Stimulated activated naive CD8-positive, alpha-beta T cell treated with anti-CD3 and anti-CD28 coated beads, Interleukin-15, Interleukin-2, amounts not matched to agents 100 ng/mL and 50 ng/mL, for 24 hours (primary cell): Measurements from ENCODE around the gene LAPTM5.
"Not testable (repeated sequence)": the region's sequence is repeated elsewhere in the genome, so short reads cannot be mapped to it uniquely, and the experiment has no call there.

Source experiments
- H3K27ac Mint-ChIP-seq: one replicate; pipeline ENCODE4 v1.8.0; 2021; ENCODE audit warnings: mild to moderate bottlenecking, mixed read lengths
- H3K27me3 Mint-ChIP-seq: one replicate; pipeline ENCODE4 v1.8.0; 2021; ENCODE audit warnings: mixed read lengths
- H3K36me3 Mint-ChIP-seq: one replicate; pipeline ENCODE4 v1.8.0; 2021; ENCODE audit warnings: low read depth, mixed read lengths
- H3K4me1 Mint-ChIP-seq: one replicate; pipeline ENCODE4 v1.8.0; 2021; ENCODE audit warnings: low read depth, mixed read lengths
- H3K4me3 Mint-ChIP-seq: one replicate; pipeline ENCODE4 v1.8.0; 2021; ENCODE audit warnings: mild to moderate bottlenecking, mixed read lengths
- H3K9me3 Mint-ChIP-seq: one replicate; pipeline ENCODE4 v1.8.0; 2021; ENCODE audit warnings: mixed read lengths

LAPTM5 gene

DNA sequence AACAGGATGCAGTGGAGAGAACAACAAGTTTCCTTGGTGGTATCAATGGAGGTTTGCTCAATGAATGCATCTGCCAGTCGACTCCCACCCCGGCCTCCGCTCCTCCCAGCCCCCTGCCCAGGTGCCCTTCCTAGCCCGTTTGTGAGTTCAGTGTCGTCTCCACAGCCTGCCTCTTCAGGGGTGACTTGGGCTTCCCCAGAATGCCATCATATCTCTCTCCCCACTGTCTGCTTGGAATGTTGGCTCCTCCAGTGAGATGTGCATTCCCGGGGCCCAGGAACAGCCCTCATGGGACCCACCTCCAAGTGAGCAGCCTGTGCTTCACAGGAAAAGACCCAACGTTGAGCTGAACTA, 64.6 kb downstream of the LAPTM5 start:
- peaks cover 7% of the 10 kb centered on the region for H3K27me3 Mint-ChIP-seq
- no peak overlapping the region for H3K27ac Mint-ChIP-seq

DNA sequence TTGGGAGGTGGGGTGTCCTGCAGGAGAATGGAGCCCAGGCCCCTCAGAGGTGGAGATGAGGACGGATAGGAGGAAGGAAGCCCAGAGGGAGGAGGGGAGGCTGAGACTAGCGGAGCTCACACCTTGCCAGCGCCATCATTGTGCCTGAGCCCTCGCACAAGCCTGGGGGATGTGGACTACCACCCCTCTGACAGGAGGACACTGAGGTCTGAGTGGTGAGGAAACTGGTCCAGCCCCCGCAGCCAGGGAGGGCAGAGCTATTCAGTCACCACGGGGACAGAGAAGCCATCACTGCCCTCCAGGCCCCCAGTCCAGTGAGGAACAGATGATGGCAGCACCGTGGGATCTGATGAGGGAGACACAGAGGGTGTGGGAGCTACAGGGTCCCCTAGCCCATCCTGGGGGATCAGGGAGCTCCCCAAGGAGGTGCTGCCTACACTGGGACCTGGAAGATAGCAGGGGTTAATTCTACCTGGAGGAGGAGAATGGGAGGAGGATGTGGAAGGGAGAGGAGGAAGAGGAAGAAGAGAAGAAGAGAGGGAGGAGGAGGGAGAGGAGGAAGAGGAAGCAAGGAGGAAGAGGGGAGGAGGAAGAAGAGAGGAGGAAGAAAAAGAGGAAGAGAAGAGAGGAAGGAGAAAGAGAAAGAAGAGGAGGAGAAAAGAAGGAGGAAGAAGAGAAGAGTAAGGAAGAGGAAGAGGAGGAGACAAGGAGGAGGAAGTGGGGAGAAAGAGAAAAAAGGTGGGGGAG, 65.2 kb downstream of the LAPTM5 start:
- H3K36me3 Mint-ChIP-seq: no peaks in the 10 kb centered on the region
- peaks cover 11% of the 10 kb centered on the region for H3K27me3 Mint-ChIP-seq
- no peaks in the 10 kb centered on the region for H3K9me3 Mint-ChIP-seq

More for the DNA sequence above, 64.6 kb downstream of the LAPTM5 start:
- Mint-ChIP-seq H3K36me3 (no peaks in the 10 kb centered on the region), H3K4me1 (no peaks in the 10 kb centered on the region), H3K9me3 (no peaks in the 10 kb centered on the region), H3K4me3 (no peak overlapping the region)

DNA sequence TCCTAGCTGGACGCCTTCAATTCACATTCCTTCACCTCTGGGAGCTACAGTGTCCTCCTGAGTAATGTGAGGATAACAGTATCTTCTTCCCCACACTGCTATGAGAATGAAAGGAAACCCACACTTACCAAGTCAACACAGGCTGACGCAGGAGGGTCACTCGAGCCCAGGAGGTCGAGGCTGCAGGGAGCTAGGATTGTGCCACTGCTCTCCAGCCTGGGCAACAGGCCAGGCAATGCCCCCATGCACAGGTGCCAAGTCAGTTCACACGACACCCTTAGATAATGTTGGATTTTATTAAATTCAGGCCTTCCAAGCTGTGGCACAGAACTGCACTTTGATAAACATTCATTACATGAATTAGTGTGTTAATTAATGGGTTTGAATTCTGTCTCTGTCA, 66.1 kb downstream of the LAPTM5 start:
- H3K4me1 Mint-ChIP-seq: no peaks in the 10 kb centered on the region

More for the DNA sequence above, 65.2 kb downstream of the LAPTM5 start:
- Mint-ChIP-seq H3K4me3 (no peak overlapping the region), H3K27ac (no peak overlapping the region), H3K4me1 (no peaks in the 10 kb centered on the region)

DNA sequence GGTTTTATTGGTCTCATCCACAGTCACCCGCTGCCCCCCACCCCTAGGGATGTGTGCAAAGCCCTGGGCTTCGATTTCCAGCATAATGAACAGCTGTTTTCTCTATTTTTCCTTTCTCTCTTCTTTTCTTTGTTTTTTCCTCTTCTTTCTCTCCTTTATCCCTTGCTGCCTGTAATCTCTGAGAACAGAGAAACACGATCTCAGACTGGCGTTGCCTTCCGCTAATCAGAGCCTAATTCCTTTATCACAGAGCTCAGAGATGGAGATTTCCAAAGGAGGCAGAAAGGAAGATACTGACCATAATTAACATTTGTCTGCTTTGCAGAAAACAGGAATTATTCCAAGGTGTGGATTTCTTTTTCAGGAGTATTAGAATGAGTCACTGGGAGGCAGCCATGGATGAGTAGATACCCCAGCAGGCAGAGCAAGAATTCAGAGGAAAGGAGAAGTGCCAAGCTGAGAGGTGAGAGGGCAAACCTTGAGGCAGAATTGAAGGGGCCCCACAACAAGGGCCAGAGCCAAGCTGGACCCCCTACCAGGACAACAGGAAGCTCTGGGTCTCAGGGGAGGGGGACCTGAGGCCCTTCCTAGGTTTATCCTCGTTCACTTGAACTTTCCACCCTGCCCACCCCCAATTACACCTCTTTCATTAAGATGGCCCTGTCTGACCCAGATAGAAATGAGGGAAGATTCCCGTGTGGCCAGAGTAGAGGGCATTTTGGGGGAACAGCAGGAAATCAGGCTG, 67.5 kb downstream of the LAPTM5 start:
- Mint-ChIP-seq H3K9me3 (no peaks in the 10 kb centered on the region), H3K27me3 (peaks cover 19% of the 10 kb centered on the region), H3K27ac (no peak overlapping the region), H3K4me1 (peaks cover under 1% of the 10 kb centered on the region), H3K4me3 (no peak overlapping the region), H3K36me3 (no peaks in the 10 kb centered on the region)

More for the DNA sequence above, 66.1 kb downstream of the LAPTM5 start:
- H3K27me3 Mint-ChIP-seq: peaks cover 19% of the 10 kb centered on the region
- H3K9me3 Mint-ChIP-seq: no peaks in the 10 kb centered on the region
- H3K4me3 Mint-ChIP-seq: no peak overlapping the region
- no peak overlapping the region for H3K27ac Mint-ChIP-seq
- H3K36me3 Mint-ChIP-seq: no peaks in the 10 kb centered on the region

- H3K27ac Mint-ChIP-seq: no peak overlapping the region
- H3K4me3 Mint-ChIP-seq: no peak overlapping the region
- H3K4me1 Mint-ChIP-seq: peaks cover 4% of the 10 kb centered on the region
- H3K9me3 Mint-ChIP-seq: no peaks in the 10 kb centered on the region
- H3K36me3 Mint-ChIP-seq: no peaks in the 10 kb centered on the region
- peaks cover 23% of the 10 kb centered on the region for H3K27me3 Mint-ChIP-seq
Observed at GRCh38 chr1:30688920-30689794, 68.4 kb downstream of the LAPTM5 start.

- not testable (repeated sequence) for H3K27ac Mint-ChIP-seq, H3K9me3 Mint-ChIP-seq, H3K4me3 Mint-ChIP-seq, H3K36me3 Mint-ChIP-seq, H3K4me1 Mint-ChIP-seq
- peaks cover 25% of the 10 kb centered on the region for H3K27me3 Mint-ChIP-seq
Observed at GRCh38 chr1:30688516-30688915, 69.1 kb downstream of the LAPTM5 start.

GRCh38 chr1:30687886-30688285, 69.7 kb downstream of the LAPTM5 start:
- Mint-ChIP-seq H3K36me3 (no peaks in the 10 kb centered on the region), H3K4me1 (peaks cover 4% of the 10 kb centered on the region), H3K27me3 (peaks cover 27% of the 10 kb centered on the region), H3K27ac (no peak overlapping the region), H3K9me3 (no peaks in the 10 kb centered on the region), H3K4me3 (no peak overlapping the region)

DNA sequence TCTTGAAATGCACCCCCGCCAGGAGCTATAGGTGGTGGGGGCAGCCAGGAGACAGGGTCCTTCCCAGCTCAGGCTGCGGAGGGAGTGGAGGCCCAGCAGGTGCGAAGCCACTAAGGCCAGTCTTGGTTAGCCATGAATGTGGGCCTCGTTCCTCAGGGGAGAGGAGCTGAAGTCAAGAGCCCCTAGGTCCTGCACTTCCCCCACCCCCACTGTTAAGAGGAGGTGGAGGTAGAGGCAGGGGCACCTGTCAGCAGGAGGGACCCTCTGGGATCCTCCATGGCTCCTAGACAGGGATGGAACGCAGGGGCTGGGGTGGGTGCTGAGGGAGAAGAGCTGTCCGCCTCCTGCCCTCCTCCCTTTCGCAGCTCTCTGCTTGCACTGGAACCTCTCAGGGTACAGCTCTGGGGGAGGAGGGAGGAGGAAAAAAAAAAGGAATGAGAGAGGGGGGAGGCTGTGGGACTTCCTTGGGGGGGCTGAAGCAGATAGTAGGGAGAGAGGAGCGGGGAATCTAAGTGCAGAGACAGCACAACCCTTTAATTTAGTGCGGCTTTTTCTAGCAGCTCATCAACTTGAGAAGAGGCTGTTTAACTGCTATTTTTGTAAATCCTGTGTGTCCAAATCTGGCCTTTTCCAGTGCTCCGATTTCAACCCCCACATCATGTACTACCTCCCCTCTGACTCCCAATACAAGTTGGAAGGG, 71.2 kb downstream of the LAPTM5 start:
- peaks cover 4% of the 10 kb centered on the region for H3K4me1 Mint-ChIP-seq
- no peaks in the 10 kb centered on the region for H3K9me3 Mint-ChIP-seq
- no peak overlapping the region for H3K27ac Mint-ChIP-seq
- peaks cover 35% of the 10 kb centered on the region for H3K27me3 Mint-ChIP-seq
- no peaks in the 10 kb centered on the region for H3K36me3 Mint-ChIP-seq
- no peak overlapping the region for H3K4me3 Mint-ChIP-seq

DNA sequence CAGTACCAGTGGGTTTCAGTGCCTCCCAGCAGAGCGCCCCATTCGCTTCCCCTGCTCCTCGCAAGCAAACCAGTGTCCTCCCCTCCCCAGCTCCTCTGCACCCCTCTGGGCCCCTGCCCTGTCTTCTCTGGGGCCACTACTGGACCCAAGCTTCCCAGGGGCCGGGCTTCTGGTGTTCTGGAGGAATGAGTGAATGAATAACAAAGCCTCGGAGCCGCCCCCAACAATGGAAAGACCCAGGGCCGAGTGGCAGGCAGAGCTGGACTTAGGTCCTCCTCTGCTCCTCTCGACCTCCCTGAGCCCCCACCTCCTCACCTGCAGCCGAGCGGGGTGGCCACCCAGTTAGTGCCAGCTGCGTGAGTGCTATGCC, 71.8 kb downstream of the LAPTM5 start:
- H3K4me1 Mint-ChIP-seq: peaks cover 4% of the 10 kb centered on the region
- no peaks in the 10 kb centered on the region for H3K36me3 Mint-ChIP-seq
- H3K27me3 Mint-ChIP-seq: peaks cover 34% of the 10 kb centered on the region
- no peak overlapping the region for H3K27ac Mint-ChIP-seq
- no peak overlapping the region for H3K4me3 Mint-ChIP-seq
- no peaks in the 10 kb centered on the region for H3K9me3 Mint-ChIP-seq

DNA sequence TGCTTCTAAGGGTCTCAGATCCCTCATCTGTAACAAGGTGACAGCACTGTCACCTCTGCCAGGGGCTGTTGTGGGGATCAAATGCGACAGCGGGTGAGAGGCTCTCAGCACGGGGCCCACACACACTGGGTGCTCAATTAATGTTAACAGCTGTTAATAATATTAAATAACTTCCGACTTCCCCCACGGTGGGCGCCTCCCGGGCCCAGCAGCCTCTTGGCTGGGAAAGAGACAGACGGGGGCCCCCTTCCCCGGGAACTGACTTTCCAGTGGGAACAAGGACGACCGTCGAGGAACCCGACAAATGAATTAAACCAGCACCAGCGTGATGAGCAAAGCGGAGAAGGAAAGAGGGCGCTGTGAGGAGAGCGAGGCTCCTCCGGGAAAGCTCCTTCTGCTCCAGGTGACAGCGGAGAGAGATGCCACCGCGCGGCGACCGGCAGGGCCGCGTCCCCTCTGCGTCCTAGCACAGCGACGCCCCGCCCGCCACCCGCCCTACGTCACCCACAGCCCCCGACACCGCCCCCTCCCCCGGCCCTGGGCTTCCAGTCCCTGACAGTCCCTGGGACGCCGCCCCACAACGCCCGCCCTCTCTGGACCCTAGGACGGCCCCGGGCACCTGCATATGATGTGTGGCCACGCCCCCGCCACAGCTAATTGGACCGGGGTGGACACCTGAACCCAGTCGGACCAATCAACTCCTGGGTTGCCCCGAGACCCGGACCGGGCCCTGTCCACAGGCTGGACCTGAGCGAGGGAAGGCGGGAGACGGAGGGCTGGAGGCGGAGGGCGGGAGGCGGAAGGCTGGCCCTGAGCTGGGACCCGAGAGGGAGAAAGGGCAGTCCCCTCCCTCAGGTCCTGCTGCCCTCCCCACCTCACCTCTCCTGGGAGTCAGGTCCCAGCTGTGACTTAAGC, 72.4 kb downstream of the LAPTM5 start:
- no peaks in the 10 kb centered on the region for H3K9me3 Mint-ChIP-seq
- peak overlapping the region; percentile 54 for H3K4me3 Mint-ChIP-seq
- peaks cover 34% of the 10 kb centered on the region for H3K27me3 Mint-ChIP-seq
- no peaks in the 10 kb centered on the region for H3K36me3 Mint-ChIP-seq
- H3K27ac Mint-ChIP-seq: no peak overlapping the region
- peaks cover 4% of the 10 kb centered on the region for H3K4me1 Mint-ChIP-seq

- Mint-ChIP-seq H3K9me3 (no peaks in the 10 kb centered on the region), H3K27me3 (peaks cover 34% of the 10 kb centered on the region), H3K36me3 (no peaks in the 10 kb centered on the region), H3K4me1 (peaks cover 4% of the 10 kb centered on the region), H3K27ac (no peak overlapping the region), H3K4me3 (no peak overlapping the region)
Observed at GRCh38 chr1:30684259-30684658, 73.3 kb downstream of the LAPTM5 start.

DNA sequence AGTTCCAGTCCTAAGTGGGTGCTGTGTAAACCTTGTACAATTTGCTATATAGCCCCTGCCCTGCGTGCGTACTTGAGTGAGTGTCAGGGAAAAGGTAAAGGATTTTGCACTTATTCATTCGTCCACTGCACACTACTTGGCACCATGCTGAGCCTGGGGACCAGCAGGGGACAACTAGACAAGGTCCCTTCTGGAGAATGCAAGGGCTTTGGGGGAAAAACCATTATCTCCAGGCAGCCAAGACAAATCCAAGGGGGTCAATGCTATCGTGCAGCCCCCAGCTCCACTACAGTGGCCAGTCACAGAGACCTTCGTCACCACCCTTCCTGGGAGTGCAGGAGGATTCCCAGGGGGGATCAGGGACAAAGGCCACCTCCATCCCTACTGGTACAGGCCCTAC, 73.9 kb downstream of the LAPTM5 start:
- Mint-ChIP-seq H3K4me1 (peaks cover 4% of the 10 kb centered on the region), H3K36me3 (no peaks in the 10 kb centered on the region), H3K27me3 (peaks cover 36% of the 10 kb centered on the region), H3K27ac (no peak overlapping the region), H3K9me3 (peaks cover 2% of the 10 kb centered on the region), H3K4me3 (no peak overlapping the region)
